Activated CD4-positive, CD25-positive, alpha-beta regulatory T cell treated with anti-CD3 and anti-CD28 coated beads, Interleukin-2, amount 50 U/mL, for 72 hours (primary cell): Measurements from ENCODE around the gene TTI1.

Experiments used
- DNase-seq: peaks from one replicate; pipeline ENCODE4 v3.0.0; 2021

TTI1 gene

DNA sequence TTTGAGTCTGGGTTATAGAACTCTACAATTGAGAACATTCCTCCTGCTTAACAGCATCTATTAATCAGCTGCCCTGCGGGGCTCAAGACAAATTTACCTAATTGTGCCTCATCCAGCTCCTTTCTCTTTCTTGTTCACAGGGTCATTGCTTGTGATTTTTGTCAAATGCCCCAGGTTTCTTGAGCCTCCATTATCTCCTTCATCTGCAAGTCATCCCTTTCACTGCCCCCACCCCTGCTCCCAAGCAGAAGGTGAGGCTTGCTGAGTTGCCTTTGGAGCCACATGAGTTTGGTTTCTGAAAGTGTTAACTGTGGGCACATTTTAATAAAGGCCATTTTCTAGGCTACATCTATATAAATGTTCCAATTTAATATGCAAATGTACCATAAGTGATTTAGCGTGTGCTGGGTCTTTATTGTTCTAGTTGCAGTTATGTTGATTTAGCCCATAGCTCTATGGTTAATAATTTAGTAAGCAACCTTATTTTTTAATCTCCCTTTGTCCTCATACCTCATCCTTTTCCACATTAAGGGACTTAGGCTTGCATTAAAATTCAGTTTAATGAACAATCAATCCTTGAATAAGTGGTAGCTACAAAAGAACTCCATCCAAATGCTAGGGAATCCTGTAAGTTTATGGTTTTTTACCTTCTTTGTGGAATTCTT lies 74.3 kb downstream of the TTI1 start:
- no peak for DNase-seq

DNA sequence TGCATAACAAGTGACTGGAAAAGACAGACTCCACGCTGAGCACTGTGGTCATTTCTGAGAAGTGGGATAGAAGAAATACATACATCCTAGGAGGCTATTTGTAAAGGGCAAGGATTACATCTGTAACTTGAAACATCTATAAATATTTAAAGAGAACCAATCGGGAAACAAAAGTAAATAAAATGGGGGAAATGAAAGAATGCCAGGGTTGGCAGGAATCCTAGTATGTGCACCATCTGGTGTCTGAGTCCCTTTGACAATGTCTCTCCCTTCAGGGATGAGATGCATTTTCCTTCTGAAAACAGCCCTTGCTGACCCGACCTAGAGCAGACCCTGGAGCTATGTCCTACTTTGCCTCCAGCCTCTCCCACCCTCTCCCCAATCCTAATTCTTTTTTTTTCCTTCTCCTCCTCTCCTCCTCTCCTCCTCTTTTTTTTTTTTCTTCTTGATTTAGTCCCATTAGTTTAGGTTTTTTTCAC lies 77.1 kb downstream of the TTI1 start:
- no peak for DNase-seq

DNA sequence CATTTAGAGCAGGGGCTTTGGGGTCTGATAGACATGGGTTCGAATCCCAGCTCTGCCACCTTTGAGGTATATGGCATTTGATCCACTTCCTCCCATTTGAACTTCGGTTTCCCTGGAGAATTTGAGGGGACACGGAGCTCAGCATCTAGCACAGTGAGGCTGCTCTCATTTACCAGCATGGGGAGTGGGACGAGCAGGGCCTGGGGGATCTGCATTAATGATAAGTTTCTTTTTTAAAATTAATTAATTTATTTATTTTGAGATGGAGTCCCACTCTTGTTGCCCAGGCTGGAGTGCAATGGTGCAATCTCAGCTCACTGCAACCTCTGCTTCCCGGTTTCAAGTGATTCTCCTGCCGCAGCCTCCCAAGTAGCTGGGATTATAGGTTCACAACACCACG lies 77.7 kb downstream of the TTI1 start:
- DNase-seq = no peak

DNA sequence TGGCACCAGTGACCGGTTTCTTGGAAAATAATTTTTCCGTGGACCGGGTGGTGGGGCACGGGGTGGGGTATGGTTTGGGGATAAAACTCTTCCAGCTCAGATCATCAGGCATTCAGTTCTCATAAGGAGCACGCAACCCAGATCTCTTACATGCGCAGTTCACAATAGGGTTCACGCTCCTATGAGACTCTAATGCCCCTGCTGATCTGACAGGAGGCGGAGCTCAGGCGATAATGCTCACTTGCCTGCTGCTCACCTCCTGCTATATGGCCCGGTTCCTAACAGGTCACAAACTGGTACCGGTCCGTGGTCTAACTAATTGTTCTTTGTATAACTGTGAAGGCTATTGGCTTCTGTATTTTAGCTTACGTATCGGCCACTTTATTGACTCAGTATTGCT lies 78.6 kb downstream of the TTI1 start:
- DNase-seq = no peak

DNA sequence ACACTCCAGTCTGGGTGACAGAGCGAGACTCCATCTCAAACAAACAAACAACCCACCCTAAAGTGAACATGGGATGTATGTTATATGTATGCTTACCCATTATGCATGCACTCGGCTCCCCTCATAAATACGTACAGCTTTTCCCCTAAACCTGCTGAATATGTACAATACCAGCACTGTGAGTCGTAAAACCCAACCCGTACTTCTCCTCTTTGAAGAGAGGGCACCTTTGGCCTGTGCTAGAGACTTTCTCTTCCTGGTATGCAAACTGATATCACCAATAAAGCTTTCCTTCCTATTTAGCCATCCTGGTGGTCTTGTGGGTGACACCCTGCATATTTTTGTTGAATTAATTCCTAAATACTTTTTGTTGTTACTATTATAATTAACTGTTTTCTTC lies 79.1 kb downstream of the TTI1 start:
- DNase-seq = no peak

DNA sequence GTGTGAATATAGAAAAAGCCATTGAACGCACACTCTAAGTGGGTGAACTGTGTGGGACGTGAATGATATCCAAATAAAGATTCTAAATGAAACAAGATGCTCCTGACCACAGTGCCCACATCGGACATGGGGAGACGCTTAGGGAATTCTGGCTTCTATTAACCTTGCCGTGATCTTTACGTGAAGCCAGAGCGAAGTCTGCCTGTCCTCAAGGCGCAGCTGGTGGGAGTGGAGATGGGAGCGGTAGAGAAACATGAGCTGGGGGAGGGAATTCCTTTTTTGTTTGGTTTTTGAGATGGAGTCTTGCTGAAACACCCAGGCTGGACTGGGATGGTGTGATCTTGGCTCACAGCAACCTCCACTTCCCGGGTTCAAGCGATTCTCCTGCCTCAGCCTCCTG lies 84.3 kb downstream of the TTI1 start:
- no peak for DNase-seq

DNA sequence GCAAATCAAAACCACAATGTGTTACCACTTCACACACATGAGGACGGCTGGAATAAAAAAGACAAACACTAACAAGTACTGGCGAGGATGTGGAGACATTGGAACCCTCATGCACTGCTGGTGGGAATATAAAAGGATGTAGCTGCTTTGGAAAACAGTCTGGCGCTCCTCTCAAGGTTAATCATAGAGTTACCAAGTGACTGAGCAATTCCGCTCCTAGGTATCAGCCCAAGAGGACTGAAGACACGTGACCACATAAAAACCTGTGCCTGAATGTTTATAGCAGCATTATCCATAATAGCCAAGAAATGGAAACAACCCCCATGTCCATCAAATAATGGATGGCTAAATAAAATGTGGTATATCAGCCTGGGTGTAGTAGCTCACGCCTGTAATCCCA lies 85.3 kb downstream of the TTI1 start:
- DNase-seq = no peak

DNA sequence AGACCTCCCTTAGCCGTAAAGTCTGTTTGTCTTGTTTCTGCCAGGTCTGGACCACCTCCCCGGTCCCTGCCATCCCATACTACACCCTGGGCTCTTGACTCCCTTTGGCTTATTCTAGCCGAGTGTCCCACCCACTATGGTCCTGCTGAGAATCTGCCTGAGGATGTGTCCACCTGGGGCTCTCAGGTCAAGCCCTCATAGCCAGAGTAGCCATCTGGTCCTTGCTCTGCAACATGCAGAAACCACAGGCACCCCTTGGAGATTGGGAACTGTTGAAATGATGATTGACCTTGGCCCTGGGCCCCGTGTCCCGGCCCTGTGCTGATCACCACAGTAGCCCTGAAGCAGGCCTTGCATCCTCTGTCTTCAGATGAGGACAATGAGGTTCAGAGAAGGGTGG lies 86.3 kb downstream of the TTI1 start:
- no peak for DNase-seq

DNA sequence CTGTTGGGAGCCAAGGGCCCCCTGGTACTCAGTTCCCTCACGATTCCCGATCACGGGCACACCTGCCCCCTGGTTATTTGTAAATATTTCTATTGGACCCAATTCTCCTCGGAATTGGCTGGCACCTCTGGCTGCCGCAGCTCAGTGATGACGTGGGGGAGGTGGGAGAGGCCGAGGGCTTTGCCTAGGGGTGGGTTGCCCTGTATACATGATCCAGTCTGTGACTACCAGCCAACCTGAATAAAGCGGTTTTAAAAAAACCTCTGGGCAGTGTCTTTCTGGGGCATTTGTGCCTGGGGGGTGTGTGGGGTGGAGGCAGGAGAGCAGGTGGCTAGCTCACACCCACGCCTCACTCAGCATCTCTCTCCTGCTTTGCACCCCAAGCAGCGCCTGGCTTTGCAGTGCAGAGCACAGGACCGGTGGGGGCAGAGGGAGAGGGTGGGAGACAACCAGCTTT lies 88.1 kb downstream of the TTI1 start:
- DNase-seq = no peak

DNA sequence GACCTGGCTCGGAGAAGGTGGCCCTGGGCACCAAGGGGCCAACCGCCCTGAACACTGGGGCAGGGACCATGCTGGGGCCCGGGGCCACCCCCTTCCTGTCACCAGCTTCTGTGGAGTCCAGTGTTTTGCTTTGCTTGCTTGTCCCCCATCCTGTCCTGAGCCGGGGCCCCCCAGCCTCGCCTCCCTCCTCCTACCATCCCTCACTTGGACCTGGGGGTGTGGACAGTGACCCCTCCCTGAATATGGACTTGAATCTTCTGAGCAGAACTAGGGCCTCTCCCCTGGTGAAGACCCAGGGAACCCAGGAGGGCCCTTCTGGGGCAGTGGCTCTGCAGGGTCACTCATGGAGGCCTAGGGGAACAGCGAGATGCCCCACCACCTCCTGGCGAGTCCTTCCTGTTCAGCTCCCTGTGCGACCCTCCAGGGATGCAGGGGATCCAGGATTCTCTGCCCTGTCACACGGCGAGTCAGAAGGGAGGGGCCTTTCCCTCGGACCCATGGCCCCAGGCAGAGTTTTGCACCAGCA lies 88.7 kb downstream of the TTI1 start:
- no peak for DNase-seq

DNA sequence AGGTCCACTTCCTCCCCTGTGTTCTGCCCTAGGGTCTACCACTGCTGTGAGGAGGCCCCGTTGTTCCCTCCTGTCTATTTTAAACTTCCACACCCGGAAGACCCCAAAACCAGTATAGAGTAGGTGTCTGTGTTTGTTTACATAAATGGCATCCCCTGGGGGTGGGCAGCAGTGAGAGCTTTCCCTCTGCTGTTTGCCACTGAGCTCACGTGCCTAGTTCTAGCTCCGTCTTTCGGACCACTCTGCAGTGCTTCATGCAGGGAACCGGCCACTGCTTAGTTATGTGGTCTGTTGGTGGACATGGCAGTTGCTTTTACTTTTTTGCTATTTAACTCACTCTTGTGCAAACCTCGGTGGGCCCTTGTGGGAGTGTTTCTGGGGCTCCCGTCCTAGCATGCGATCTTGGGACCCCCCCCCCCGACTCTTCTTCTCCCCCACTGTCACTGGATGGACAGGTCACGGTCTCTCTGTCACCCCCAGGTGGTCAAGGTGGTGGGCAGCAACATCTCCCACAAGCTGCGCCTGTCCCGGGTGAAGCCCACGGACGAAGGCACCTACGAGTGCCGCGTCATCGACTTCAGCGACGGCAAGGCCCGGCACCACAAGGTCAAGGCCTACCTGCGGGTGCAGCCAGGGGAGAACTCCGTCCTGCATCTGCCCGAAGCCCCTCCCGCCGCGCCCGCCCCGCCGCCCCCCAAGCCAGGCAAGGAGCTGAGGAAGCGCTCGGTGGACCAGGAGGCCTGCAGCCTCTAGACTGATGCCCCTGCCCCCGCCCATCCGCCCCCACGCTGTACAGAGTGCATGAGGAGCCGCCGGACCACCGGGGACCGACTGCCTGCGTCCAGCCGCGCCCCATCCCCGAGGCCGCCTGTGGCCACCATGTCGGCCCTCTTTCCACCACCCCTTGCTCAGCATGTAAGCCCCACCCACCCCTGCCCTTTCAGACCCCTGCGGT lies 89.5 kb downstream of the TTI1 start:
- DNase-seq = no peak

DNA sequence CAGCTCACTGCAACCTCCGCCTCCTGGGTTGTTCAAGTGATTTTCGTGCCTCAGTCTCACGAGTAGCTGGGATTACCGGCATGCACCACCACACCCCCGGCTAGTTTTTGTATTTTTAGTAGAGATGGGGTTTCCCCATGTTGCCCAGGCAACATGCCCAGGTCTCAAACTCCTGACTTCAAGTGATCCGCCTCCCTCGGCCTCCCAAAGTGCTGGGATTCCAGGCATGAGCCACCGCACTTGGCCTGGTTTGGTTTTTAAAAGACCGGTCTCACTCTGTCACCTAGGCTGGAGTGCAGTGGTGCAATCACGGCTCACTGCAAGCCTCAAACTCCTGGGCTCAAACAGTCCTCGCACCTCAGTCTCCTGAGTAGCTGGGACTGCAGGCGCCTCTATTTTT lies 90.2 kb downstream of the TTI1 start:
- no peak for DNase-seq

DNA sequence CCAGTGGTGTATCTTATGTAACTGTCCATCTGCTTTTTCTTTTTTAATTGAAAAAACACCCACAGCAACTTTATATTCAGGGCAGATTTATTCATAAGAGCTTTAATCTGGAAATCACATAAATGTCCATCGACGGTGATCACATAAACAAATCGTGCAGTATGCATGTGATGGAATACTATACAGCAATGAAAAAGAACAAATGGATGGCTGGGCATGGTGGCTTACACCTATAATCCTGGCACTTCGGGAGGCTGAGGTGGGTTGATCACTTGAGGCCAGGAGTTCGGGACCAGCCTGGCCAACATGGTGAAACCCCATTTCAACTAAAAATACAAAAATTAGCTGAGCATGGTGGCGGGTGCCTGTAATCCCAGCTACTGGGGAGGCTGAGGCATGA lies 91.3 kb downstream of the TTI1 start:
- no peak for DNase-seq

DNA sequence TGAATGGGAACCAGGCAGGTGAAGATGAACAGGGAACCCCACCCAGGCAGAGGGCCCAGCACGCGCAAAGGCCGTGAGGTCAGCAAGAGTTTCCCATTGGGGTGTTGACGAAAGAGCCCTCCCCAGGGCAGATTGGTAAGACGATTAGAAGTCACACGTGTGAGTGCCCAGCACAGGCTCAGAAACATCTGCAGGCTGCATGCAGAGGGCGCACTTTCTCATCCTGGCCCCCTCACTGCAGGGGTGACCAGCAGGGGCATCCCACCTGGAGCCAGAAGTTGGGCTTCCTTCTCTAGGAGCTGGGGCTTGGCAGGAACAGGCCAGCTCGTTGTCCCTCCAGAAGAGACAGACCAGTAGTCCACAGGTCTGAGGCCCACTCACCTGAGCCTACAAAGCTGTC lies 91.9 kb downstream of the TTI1 start:
- no peak for DNase-seq

DNA sequence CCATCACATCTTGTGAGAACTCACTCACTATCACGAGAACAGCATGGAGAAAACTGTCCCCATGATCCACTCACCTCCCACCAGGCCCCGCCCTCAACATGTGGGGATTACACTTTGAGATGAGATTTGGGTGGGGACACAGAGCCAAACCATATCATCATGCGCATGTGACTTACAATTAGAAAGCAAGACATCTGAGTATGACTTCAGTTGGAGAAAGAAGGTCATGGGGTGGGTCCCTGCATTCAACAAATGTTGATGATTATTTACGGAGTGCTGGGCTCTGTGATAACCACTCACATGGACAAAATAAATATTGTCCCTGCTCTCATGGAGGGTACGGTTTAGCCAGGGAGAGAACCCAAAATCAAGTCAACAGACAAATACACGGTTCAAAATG lies 92.4 kb downstream of the TTI1 start:
- no peak for DNase-seq

DNA sequence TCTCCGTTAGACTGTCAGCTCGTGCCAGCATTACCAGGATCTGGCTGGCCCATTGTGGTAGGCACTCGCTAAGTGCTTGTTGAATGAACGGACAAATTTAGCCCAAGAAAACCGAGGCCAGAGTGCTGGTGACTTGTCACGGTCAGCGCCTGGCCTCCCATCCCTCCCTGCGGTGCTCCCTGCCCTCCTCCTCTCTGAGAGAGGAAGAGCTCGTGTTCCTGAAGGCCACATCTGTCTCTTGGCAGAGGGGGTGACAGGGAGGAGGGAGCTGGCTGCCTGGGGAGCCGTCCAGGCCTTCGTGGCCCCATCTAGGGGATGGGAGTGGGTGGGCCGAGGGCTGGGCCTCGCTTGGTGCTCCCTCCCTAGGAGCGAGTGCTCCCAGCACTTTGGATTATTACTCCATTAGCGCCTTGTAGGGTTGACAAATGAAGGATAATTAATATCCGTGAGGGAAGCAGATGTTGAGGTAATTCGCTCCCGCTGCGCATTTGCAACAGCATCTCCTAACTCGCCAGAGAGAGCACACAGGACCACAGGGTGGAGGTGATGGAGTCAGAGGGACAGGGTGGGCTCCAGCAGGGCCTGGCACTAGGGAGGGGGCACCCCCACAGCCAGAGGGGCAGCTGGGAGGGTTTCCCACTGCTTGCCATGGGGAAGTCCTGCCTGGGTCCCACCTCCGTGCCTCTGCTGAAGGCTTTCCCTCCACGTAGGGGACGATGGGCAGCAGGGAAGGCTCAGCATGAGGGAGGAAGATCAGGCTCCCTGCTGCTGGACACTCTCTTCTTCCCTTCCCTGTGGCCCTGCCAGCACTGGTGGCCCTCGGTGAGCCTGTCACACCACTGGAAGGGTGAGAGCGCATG lies 93.3 kb downstream of the TTI1 start:
- DNase-seq = no peak

DNA sequence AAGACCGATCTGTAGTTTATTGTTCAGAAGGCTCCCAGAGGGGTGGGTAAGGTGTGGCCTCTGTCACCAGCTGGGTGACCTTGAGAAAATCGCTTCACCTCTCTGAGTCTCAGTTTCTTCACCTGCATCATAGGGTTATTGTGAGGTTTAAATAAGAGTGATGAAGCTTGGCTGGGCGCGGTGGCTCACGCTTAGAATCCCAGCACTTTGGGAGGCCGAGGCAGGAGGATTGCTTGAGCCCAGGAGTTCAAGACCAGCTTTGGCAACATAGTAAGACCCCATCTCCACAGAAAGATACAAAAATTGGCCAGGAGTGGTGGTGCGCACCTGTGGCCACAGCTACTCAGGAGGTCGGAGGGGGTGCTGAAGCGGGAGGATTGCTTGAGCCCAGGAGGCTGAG lies 94.3 kb downstream of the TTI1 start:
- no peak for DNase-seq

DNA sequence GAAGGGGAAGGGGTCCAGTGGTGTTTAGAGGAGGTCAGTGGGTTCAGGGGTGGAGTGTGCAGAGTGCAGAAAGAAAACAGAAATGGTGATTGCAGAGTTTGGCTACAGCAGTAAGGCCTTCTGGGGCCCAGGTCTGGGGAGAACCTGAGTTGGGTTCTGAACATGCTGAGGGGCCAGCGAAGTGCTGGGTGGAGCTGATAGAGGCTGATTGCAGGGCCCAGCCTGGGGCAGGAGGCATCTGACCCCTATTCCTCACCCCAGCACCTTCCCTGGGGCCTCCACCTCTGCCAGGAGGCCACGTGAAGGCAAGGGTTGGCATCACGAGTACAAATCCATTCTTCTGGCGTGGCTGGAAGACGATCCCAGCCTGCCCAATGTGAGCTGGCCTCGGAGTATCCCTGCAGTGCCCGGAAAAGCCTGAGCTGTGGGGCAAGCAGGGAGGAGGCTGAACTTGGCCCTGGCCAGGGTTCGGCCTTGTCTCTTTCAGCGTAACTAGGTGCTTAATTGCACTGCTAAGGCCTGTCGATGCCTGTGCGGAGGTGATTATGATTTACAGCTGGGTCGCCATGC lies 95.0 kb downstream of the TTI1 start:
- DNase-seq = no peak

DNA sequence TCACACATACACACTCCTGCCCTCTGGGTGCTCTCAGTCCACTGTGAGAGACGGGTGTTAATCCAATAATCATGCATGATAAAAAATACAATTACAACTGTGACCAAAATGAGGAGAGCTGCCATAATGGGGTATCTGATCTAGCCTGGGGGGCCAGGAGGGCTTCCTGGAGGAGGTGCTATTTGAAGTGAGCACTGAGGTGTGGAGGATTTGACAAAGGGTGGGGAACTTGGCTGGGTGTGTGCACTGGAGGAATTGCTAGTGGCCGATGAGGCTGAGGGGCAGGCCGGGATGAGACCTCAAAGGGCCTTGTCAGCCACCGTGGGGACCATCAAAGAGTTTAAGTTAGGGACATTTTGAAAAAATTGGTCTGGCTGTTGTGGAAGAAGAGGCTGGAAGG lies 95.6 kb downstream of the TTI1 start:
- DNase-seq = no peak

DNA sequence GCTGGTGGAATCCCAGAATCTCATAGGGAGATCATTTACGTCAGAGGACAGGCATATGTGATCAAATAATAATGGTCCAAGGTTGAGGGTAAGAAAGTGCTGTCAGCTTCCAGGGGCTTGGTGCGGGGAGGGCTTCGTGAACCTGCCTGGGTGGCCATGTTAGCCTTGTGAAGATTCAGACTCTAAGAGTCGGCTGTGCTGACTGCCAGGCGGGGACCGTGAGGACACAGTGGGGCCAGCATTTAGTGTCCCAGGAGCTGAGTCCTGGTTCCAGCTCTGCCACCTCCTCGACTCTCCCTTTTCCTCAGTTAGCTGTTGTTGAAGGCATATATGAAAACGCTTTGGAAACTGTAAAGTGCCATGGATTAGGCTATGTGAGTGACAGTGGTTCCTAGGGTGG lies 96.8 kb downstream of the TTI1 start:
- DNase-seq = no peak

DNA sequence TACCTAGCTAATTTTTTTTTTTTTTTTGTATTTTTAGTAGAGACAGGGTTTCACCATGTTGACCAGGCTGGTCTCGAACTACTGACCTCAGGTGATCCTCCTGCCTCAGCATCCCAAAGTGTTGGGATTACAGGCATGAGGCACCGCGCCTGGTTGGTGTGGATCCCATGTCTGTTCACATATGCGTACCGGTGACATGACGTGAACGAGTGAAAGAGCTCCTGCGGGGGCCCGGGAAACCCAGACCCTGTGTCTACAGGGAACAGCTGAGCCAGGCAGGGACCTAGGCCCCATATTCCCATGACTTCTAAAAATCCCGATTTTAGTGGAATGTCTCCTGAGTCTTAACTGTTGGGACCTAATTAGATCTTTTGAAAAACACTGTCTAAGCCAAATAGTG lies 97.2 kb downstream of the TTI1 start:
- no peak for DNase-seq

DNA sequence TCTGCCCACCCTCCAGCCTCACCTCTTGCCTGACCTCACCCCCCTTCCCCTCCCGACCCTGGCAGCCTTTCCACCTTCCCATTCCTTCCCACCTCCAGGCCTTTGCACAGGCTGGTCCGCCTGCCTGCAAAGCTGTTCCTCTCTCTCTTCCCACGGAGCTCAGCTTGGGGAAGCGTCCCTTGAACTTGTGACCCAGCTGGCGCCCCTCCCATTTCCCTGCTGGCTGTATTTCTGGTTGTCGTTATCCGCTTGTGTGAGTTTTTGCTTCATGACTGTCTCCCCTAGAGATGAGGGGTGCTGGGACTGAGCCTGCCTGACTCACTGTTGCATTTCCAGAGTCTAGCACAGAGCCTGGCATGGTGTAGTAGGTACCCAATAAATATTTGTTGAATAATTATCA lies 97.8 kb downstream of the TTI1 start:
- DNase-seq = no peak
